Measurements from ENCODE around the gene DCAF17. TPM values are rescaled to one million over a fixed set of nuclear protein-coding genes. Genes with fewer than 3 reads are reported as not detected.
"Not testable (repeated sequence)": the region's sequence is repeated elsewhere in the genome, so short reads cannot be mapped to it uniquely, and the experiment has no call there.

The DCAF17 gene
- total and polyA plus RNA-seq, 2 donors (not counting 1 experiment from before 2014, with no cell fraction given): 8.8 to 29.4 TPM

DNA sequence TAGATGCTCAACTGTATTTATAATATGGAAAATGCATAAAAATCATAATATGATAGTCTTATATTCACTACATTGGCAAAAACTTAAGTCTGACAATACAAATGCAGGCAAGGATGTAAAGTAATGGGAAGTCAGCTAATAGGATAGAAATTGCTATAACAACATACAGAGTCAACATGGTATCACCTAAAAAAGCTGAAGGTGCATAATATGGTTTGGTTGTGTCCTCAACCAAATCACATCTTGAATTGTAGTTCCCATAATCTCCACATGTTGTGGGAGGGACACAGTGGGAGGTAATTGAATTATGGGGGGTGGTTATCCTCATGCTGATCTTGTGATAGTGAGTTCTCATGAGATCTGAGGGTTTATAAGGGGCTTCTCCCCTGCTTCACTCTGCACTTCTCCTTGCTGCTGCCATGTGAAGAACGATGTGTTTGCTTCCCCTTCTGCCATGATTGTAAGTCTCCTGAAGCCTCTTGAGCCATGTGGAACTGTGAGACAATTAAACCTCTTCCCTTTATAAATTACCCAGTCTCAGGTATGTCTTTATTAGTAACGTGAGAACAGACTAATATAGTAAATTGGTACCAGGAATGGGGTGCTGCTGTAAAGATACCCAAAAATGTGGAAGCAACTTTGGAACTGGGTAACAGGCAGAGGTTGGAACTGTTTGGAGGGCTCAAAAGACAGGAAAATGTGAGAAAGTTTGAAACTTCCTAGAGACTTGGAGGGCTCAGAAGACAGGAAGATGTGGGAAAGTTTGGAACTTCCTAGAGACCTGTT lies 11.1 kb upstream of the DCAF17 start:
- H3K36me3 ChIP-seq (replicated peaks in 1 of 2; ENCODE audit: control extremely low read depth in 1 of 2, control insufficient read depth in 1 of 2, extremely low read depth in 1 of 2, insufficient read depth in 2 of 2, low read length in 1 of 2); POLR2A ChIA-PET; H3K4me2 ChIP-seq (replicated peaks; ENCODE audit: low read depth, low read length, poor library complexity, severe bottlenecking); H3K27ac ChIP-seq (ENCODE audit: low read length in 2 of 2); H3K27me3 ChIP-seq (replicated peaks in 1 of 4; ENCODE audit: control extremely low read depth in 1 of 4, control insufficient read depth in 3 of 4, insufficient read depth in 4 of 4, low read length in 3 of 4); intact Hi-C loops (cut with micrococcal nuclease); DNase-seq; H3K9ac ChIP-seq (ENCODE audit: low read length); H3K4me1 Mint-ChIP-seq; H3K27ac Mint-ChIP-seq; H4K20me1 ChIP-seq (ENCODE audit: control insufficient read depth, insufficient read depth, low read length, poor library complexity, severe bottlenecking); CTCF ChIA-PET; ATAC-seq (ENCODE audit: low read depth); H3K27me3 Mint-ChIP-seq; H3K9me3 Mint-ChIP-seq (ENCODE audit: insufficient read depth); H3K4me3 Mint-ChIP-seq; H3K4me3 ChIP-seq (ENCODE audit: control extremely low read depth in 1 of 5, extremely low read depth in 1 of 5, insufficient read depth in 1 of 5, low read depth in 2 of 5, low read length in 4 of 5); H2AFZ ChIP-seq (ENCODE audit: insufficient read depth, low read depth, low read length, poor library complexity, severe bottlenecking): not testable (repeated sequence)
- Histone ChIP-seq H3K9me3 (ENCODE audit: control extremely low read depth in 1 of 3, control insufficient read depth in 2 of 3, insufficient read depth in 1 of 3, low read length in 2 of 3) (peaks cover 5 to 23% (median 18%) of the 10 kb centered on the region in 3 donors), H3K4me1 (ENCODE audit: control insufficient read depth in 2 of 2, insufficient read depth in 2 of 2, low read length in 2 of 2) (peaks cover 6 to 11% of the 10 kb centered on the region in 2 donors), H3K79me2 (ENCODE audit: control insufficient read depth, insufficient read depth, low read length) (peaks cover 25% of the 10 kb centered on the region)
- WGBS (ENCODE audit: insufficient coverage): 100% methylated on average over 1 of the region's 2 CpGs

- Mint-ChIP-seq H3K27me3 (no peaks in the 10 kb centered on the region), H3K9me3 (ENCODE audit: insufficient read depth) (peaks cover 4% of the 10 kb centered on the region), H3K27ac (no peak overlapping the region), H3K4me1 (peaks cover 24% of the 10 kb centered on the region), H3K4me3 (no peak overlapping the region)
- 100% methylated on average over 4 of the region's 7 CpGs for WGBS (ENCODE audit: insufficient coverage)
- Histone ChIP-seq H2AFZ (ENCODE audit: insufficient read depth, low read depth, low read length, poor library complexity, severe bottlenecking) (no peak overlapping the region), H3K9ac (ENCODE audit: low read length) (no peak overlapping the region), H3K4me2 (replicated peaks; ENCODE audit: low read depth, low read length, poor library complexity, severe bottlenecking) (no peak overlapping the region), H4K20me1 (ENCODE audit: control insufficient read depth, insufficient read depth, low read length, poor library complexity, severe bottlenecking) (no peaks in the 10 kb centered on the region), H3K27me3 (replicated peaks in 1 of 4; ENCODE audit: control extremely low read depth in 1 of 4, control insufficient read depth in 3 of 4, insufficient read depth in 4 of 4, low read length in 3 of 4) (no peaks in the 10 kb centered on the region), H3K9me3 (ENCODE audit: control extremely low read depth in 1 of 3, control insufficient read depth in 2 of 3, insufficient read depth in 1 of 3, low read length in 2 of 3) (peaks cover 4 to 19% (median 11%) of the 10 kb centered on the region in 3 donors), H3K27ac (ENCODE audit: low read length in 2 of 2) (no peak overlapping the region), H3K4me1 (ENCODE audit: control insufficient read depth in 2 of 2, insufficient read depth in 2 of 2, low read length in 2 of 2) (peaks cover 7 to 10% of the 10 kb centered on the region in 2 donors), H3K79me2 (ENCODE audit: control insufficient read depth, insufficient read depth, low read length) (peaks cover 49% of the 10 kb centered on the region), H3K36me3 (replicated peaks in 1 of 2; ENCODE audit: control extremely low read depth in 1 of 2, control insufficient read depth in 1 of 2, extremely low read depth in 1 of 2, insufficient read depth in 2 of 2, low read length in 1 of 2) (no peaks in the 10 kb centered on the region), H3K4me3 (ENCODE audit: control extremely low read depth in 1 of 5, extremely low read depth in 1 of 5, insufficient read depth in 1 of 5, low read depth in 2 of 5, low read length in 4 of 5) (no peak overlapping the region)
- no peak for TF ChIP-seq EZH2 (IDR thresholded peaks at IDR 0.05; ENCODE audit: borderline replicate concordance, insufficient read depth, low read depth, low read length, poor library complexity, severe bottlenecking)
- TF ChIP-seq, protein P1, sequence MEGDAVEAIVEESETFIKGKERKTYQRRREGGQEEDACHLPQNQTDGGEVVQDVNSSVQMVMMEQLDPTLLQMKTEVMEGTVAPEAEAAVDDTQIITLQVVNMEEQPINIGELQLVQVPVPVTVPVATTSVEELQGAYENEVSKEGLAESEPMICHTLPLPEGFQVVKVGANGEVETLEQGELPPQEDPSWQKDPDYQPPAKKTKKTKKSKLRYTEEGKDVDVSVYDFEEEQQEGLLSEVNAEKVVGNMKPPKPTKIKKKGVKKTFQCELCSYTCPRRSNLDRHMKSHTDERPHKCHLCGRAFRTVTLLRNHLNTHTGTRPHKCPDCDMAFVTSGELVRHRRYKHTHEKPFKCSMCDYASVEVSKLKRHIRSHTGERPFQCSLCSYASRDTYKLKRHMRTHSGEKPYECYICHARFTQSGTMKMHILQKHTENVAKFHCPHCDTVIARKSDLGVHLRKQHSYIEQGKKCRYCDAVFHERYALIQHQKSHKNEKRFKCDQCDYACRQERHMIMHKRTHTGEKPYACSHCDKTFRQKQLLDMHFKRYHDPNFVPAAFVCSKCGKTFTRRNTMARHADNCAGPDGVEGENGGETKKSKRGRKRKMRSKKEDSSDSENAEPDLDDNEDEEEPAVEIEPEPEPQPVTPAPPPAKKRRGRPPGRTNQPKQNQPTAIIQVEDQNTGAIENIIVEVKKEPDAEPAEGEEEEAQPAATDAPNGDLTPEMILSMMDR (IDR thresholded peaks at IDR 0.05): no peak
- DNase-seq (no peak), ATAC-seq (ENCODE audit: low read depth) (no peak)
- intact Hi-C loops (cut with micrococcal nuclease): loop anchor here (5.0 to 10.0 kb wide), 2 partner anchors 108 to 1856 kb away; partner anchors contain the start of gene FASTKD1
- POLR2A ChIA-PET: no interaction called here
- CTCF ChIA-PET: interaction anchor here (0.9 to 1.6 kb wide), 6 partner anchors 10 to 502 kb away, joined by 3 to 8 read pairs (median 3); partner anchors contain the start of gene GORASP2
Measured at GRCh38 chr2:171430516-171431410, 3.3 kb upstream of the DCAF17 start.
